ENCODE data around the gene NHS. TPM values are rescaled to one million over a fixed set of nuclear protein-coding genes. Genes with fewer than 3 reads are reported as not detected.
"Not testable (repeated sequence)": the region's sequence is repeated elsewhere in the genome, so short reads cannot be mapped to it uniquely, and the experiment has no call there.

Gene NHS
- total RNA-seq, 2 experiments from 2014 or later, result 12.5 to 13.6 TPM

- ChIA-PET POLR2A (no interaction called here), CTCF (no interaction called here)
Measured at GRCh38 chrX:17484592-17484991, 109.6 kb downstream of the NHS start.

- ChIA-PET CTCF (no interaction called here), POLR2A (no interaction called here)
Measured at GRCh38 chrX:17485391-17485790, 110.4 kb downstream of the NHS start.

- ChIA-PET POLR2A (no interaction called here), CTCF (no interaction called here)
Measured at GRCh38 chrX:17488036-17488435, 113.0 kb downstream of the NHS start.

DNA sequence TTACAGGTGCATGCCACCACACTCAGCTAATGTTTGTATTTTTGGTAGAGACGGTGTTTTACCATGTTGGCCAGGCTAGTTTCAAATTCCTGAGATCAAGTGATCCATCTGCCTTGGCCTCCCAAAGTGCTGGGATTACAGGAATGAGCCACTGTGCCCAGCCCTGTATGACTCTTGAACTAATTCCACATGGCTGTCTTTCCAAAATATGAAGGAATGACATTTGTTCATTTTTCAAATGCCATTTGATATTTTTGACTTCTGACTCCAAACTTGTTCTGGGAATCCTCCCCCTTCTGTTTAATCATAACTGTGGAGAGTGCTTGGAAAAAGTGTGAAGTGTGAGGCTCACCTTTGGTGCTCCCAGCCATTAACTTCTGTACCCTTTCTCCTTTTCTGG lies 119.2 kb downstream of the NHS start:
- ChIA-PET POLR2A (no interaction called here), CTCF (no interaction called here)

DNA sequence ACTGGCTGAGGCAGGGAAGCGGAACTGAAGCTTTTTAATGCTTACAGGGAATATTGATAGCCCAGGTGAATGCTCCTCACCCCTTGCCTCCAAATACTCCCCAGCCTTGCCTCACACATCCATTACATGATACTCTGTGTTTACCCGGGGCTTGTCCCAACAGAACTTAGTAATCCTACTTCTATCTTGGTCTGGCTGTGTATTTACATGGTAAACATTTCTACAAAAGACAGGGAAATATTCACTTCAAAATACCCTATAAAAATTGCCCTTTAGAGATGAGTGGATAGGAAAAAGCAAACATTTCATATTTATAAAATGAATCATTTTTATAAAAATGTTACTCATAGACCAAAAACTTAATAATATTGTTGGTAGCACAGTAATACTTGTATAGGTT lies 120.1 kb downstream of the NHS start:
- POLR2A ChIA-PET, result no interaction called here
- CTCF ChIA-PET, result no interaction called here

DNA sequence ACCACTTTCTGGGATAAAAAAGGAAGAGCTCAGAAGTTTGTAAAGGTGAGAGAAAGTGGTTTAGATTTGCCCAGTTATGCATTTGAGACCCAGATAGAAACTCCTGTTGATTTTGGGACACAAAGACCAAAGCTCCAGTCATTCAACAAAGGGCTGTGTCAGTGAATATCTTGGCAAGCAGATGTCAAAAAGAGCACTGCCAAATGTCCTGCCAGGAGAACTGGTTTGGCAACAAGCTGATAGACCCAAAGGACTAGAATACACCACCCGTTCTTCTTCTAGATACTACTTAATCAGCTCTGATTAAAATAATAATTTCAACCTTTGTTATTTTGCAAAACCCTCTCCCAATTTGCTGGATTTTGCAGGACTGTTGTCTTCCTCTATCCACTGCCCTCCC lies 121.4 kb downstream of the NHS start:
- CTCF ChIA-PET, result no interaction called here
- POLR2A ChIA-PET, result no interaction called here

- ChIA-PET POLR2A (no interaction called here), CTCF (no interaction called here)
Measured at GRCh38 chrX:17497193-17497592, 122.2 kb downstream of the NHS start.

DNA sequence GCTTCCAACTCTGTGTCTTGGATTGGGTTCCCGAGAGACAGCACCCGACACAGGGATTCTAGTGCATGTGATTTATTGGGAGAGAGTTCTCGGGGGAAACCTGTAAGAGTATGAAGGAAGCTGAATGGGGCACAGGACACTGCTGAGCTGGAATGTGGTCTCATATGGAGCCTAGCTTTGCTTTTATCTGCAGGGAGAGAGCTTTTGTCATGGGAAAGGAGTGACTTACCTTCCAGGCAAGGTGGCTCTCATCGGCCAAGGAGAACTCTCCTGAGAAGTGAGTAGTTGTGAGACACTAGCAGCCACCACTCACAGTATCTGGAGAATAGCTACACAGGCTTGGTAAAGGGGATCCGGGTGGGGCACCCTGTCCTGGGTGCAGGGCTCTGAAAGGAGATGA lies 124.5 kb downstream of the NHS start:
- POLR2A ChIA-PET, result no interaction called here
- CTCF ChIA-PET, result no interaction called here

- ChIA-PET CTCF (no interaction called here), POLR2A (no interaction called here)
Measured at GRCh38 chrX:17500145-17500579, 125.2 kb downstream of the NHS start.

GRCh38 chrX:17501746-17502145 lies 126.7 kb downstream of the NHS start:
- ChIA-PET CTCF (no interaction called here), POLR2A (no interaction called here)

DNA sequence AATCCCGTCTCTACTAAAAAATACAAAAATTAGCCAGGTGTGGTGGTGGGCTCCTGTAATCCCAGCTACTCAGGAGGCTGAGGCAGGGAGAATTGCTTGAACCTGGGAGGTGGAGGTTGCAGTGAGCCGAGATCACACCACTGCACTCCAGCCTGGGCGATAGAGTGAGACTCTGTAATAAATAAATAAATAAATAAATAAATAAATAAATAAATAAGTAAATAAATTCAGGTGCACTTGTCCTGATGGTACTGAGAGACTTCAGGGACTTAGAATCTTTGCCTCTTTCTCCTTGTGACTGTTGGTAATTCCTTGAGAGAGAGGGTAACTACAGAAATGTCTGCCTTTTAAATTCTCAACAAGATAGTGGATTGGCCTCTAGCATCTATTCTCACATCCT lies 131.4 kb downstream of the NHS start:
- POLR2A ChIA-PET, CTCF ChIA-PET: not testable (repeated sequence)

- ChIA-PET CTCF (no interaction called here), POLR2A (no interaction called here)
Measured at GRCh38 chrX:17511556-17511955, 136.6 kb downstream of the NHS start.

GRCh38 chrX:17519358-17519757 lies 144.4 kb downstream of the NHS start:
- POLR2A ChIA-PET, result no interaction called here
- CTCF ChIA-PET, result no interaction called here

DNA sequence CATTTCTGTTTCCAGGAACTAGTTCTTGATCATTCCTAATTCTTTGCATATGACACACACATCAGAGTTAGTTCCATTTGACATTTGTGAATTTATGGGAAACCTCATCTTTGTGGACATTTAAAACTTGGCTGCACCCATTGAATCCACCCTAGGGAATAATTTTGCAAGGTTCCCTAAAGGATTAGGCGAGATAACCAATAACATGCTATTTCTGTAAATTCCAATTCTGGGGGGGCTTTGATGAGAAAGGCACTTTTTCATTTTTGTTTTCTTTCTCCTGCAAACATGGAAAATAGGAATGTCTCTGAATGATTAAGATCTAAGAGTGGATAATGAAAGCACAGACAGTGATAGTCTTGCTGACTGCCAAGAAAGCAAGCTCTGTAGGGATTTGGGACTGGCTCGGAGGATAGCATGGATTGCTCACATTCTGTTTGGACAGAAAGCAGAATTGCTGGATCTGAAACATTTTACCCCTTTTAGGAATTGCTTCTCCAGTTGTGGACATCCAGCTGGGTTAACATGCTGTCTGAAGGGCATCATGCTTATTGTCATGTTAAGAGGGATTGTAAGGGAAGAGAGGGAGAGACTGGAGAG lies 145.1 kb downstream of the NHS start:
- ChIA-PET CTCF (no interaction called here), POLR2A (no interaction called here)

DNA sequence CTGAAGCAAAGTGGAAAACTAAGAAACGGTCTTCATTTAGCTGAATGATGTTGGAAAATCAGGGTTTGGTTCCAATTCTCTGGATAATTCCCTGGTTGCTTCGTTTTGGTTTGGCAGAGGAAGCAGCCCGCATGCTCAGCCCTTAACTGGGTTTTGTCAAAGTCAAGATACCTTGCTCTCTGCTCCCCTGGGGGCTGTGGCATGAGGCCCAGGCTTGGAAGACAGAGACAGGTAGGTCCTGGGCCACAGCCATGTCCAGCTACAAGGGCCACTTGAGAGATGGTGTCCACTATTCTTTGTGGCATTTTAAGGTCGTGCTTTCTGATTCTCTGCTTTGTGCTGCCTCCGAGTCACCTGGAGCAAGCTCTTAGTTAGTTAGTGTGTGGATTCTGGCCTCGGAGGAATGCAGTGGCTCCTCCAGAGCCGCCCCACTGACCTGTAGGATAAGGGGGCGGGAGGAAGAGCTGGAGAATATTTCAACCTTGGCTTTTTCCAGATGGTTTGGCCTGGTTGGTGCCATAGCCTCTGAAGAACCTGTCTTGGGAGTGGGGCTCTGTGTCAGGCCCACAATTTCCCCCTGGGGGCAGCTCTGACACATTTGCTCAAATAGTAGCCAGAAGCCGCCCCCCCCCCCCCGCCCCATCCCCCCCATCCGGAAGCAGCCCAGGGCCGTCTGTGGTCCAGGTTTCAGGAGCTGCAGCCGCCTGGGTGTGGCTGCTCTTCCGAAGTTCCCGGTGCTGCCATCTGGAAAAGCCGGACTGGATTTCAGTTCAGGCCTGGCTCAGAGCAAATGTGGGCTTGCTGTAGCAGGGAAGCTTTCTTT lies 147.1 kb downstream of the NHS start:
- ChIA-PET CTCF (no interaction called here), POLR2A (no interaction called here)

- POLR2A ChIA-PET, result no interaction called here
- CTCF ChIA-PET, result no interaction called here
Measured at GRCh38 chrX:17525266-17525665, 150.3 kb downstream of the NHS start.

DNA sequence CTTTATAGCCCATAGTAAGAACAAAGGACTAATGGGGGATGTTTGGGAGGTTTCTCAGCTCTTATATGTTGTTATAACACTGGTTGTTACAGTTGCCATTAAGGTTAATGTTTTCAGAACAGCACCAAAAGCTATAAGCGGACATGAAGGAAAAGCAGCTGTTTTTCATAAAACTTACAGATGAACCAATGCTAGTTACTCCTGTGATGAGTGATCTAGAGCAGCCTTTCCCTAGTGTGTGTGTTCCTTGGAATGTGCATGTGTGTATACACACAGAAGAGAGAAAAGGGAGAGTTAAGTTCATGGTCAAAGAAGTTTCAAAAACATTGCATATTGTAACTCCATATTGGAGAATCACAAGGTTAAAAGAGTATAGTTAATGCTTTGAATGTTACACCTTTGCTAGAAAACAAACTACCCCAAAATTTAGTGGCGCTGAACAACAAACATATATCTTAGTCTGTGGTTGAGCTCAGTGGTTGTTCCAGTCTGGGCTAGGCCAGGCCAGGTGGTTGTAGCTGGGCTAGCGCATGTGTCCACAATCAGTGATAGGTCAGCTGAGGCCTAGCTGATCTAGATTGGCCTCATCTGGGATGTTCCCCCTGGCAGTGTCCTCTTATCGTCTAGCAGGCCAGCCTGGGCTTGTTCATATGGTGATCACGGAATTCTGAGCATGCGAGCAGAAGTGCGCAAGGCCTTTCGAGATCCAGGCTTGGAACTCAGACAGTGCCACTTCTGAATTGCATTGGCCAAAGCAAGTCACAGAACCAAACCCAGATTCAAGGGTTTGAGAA lies 151.0 kb downstream of the NHS start:
- ChIA-PET CTCF (interaction anchor here (0.6 kb wide), 1 partner anchor 147 kb away, joined by 3 read pairs; no protein-coding TSS in a partner anchor), POLR2A (no interaction called here)

DNA sequence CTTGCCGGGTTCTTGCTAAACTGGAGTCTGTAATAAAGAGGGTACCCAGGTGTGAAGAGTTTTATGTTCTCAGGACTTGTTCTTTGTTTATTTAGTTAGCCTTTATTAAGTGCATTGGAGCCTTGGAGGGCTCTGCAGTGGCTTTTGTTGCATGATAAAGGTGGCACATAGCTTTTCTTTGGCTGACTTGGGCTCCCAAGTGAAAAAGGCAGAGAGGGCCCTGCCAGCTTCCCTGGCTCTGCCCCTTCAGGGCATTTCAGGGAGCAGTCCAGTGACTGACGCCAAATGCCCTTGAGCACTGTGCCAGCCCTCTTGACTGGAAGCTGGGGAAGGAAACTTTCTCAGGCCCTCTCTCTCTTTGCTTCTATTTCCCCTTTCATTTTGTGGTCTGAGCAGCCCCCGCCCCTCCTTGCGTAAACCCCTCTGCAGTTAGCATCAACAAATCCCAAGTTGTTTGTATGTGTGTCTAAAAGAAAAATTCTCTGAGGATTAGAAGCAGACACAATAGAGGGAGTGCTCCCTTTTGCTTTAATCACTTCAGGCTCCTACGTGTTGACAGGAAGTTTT lies 152.2 kb downstream of the NHS start:
- ChIA-PET CTCF (no interaction called here), POLR2A (no interaction called here)

DNA sequence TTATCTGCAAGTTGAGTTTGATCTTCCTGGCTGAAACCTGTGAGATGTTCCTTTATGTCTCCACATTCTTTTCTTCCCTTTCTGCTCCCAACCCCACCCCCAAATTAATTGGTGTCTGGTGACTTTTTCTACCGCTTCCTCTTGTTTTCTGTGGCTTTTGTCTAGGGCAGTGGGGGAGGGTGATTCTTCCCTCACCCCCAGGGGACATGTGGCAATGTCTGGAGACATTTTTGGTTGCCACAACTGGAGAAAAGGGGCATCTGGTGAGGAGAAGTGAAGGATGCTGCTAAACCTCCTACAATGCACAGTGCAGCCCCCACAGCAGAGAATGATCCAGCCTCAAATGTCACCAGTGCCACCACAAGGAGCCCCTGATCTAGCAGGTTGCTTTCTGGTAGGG lies 152.9 kb downstream of the NHS start:
- POLR2A ChIA-PET, result no interaction called here
- CTCF ChIA-PET, result no interaction called here

DNA sequence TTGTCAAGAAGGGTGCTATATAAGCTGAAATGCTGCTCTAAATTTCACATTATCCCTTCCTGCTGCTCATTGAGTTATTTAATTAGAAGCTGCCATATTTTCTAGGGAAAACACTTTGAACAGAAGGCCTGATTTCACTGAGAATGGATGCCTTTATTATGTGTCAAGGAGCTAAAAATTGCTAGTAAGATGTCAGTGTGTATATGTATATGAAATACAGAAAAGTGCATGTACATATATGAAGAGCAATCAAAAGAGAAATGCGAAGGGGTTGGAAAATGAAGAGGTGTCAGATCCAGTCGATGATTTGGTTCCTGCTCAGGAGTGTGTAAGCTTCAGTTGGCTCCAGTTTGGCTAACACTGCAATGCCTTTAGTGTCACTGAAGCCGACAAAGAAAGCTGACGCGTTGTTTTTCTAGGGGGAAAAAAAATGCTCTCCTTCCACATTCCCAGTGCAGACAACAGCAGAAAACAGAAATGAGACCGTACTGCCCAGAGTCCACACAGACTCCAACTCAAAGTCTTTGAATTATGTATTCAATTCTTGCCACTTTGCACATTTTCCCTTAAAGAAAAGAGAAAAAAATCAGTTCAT lies 154.2 kb downstream of the NHS start:
- CTCF ChIA-PET, result no interaction called here
- POLR2A ChIA-PET, result no interaction called here

GRCh38 chrX:17531500-17531899 lies 156.5 kb downstream of the NHS start:
- POLR2A ChIA-PET, result no interaction called here
- CTCF ChIA-PET, result no interaction called here
